HG03378 (cell line): ENCODE results near the gene UPK3B.
A peak's percentile ranks its signal among the peaks of the same experiment; 100 is the strongest.
"Not testable (repeated sequence)": the region's sequence is repeated elsewhere in the genome, so short reads cannot be mapped to it uniquely, and the experiment has no call there.

ENCODE experiments used
- ATAC-seq: cut with Tn5 transposase; IDR thresholded peaks from one replicate; pipeline ENCODE4 v1.9.1; 2021; ENCODE audit warnings: mild to moderate bottlenecking, moderate library complexity; ENCODE audit not compliant: unreplicated experiment

UPK3B gene

GRCh38 chr7:76509931-76510877 is at the start of gene UPK3B:
Gene UPK3B, plus strand, starts transcription at chr7:76510552. Its CDS starts 101 bp downstream, at chr7:76510653.
- ATAC-seq: no peak

GRCh38 chr7:76460767-76461166 is 49.6 kb upstream of the UPK3B start:
- ATAC-seq: not testable (repeated sequence)

- ATAC-seq: peak; percentile 94
These were observed 48.8 kb upstream of the UPK3B start, which contains the start of gene DTX2 for GRCh38 chr7:76461464-76462101. Gene DTX2, plus strand, starts transcription at chr7:76461709. Its CDS starts 18,801 bp downstream, at chr7:76480510.

- not testable (repeated sequence) for ATAC-seq
These were observed 48.0 kb upstream of the UPK3B start for GRCh38 chr7:76462271-76462882.

- not testable (repeated sequence) for ATAC-seq
These were observed 45.4 kb upstream of the UPK3B start for GRCh38 chr7:76464959-76465358.

GRCh38 chr7:76465950-76466349 is 44.4 kb upstream of the UPK3B start:
- ATAC-seq: not testable (repeated sequence)

- ATAC-seq: peak; percentile 42
These were observed 42.5 kb upstream of the UPK3B start for GRCh38 chr7:76467743-76468404.

GRCh38 chr7:76471556-76472221 is 38.7 kb upstream of the UPK3B start:
- ATAC-seq: not testable (repeated sequence)

- not testable (repeated sequence) for ATAC-seq
These were observed 37.3 kb upstream of the UPK3B start for GRCh38 chr7:76473097-76473496.

GRCh38 chr7:76476280-76476679 is 34.1 kb upstream of the UPK3B start:
- not testable (repeated sequence) for ATAC-seq

- ATAC-seq: not testable (repeated sequence)
These were observed 33.4 kb upstream of the UPK3B start for GRCh38 chr7:76476742-76477474.

- ATAC-seq: not testable (repeated sequence)
These were observed 30.7 kb upstream of the UPK3B start for GRCh38 chr7:76479628-76480027.

GRCh38 chr7:76480403-76481253 is 29.7 kb upstream of the UPK3B start:
- not testable (repeated sequence) for ATAC-seq

- ATAC-seq: not testable (repeated sequence)
These were observed 27.7 kb upstream of the UPK3B start for GRCh38 chr7:76482660-76483059.

GRCh38 chr7:76483081-76483480 is 27.3 kb upstream of the UPK3B start:
- ATAC-seq: not testable (repeated sequence)

- not testable (repeated sequence) for ATAC-seq
These were observed 25.9 kb upstream of the UPK3B start for GRCh38 chr7:76484456-76484855.

GRCh38 chr7:76485822-76486610 is 24.3 kb upstream of the UPK3B start:
- ATAC-seq: peak; percentile 1

GRCh38 chr7:76486618-76487017 is 23.7 kb upstream of the UPK3B start:
- peak; percentile 98 for ATAC-seq
